ENCODE results near the gene POLR3G.
A peak's percentile ranks its signal among the peaks of the same experiment; 100 is the strongest.

DNA sequence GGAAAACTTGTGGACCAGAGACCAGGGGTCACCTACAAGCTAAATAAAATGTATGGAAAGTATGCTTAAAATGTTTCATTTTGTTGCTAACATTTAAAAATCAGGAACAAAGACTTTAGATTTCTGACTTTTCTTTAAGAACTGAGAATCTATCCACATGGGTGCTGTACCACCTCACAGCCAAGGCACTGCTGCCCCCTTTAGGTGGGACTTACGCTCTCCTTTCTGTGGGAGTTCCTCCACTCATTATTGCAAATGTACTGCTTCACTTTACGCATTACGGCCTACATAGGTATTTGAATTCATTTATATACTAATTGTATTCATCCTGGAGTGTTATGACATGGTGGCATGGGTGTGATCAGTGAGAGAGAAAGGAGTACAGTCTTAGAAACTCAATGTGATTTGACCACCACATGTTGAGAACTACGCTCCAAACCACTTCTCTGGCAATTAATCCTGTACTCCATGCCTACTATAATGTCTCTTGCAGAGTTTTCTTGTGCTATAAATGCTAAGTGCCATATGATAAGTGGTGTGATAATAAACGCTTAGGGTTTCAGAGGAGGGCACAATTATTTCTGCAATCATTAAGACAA, 40.4 kb upstream of the POLR3G start:
- peak in 7 of 11 experiments; percentile 19 to 58 (median 39) for TF ChIP-seq CTCF (IDR thresholded peaks at IDR 0.05 in 8 of 11, conservative IDR thresholded peaks at IDR 0.05 in 3 of 11)
- TF ChIP-seq POLR2A (IDR thresholded peaks at IDR 0.05) = no peak
- TF ChIP-seq POLR2AphosphoS5 (IDR thresholded peaks at IDR 0.05) = no peak

Measured in spleen (tissue), 7 donors.